Measurements from ENCODE around the gene ALDH1L1.

ALDH1L1 gene

GRCh38 chr3:126109146-126109879 is 71.1 kb downstream of the ALDH1L1 start:
- TF ChIP-seq TCF4 (CRISPR knock-in tag; IDR thresholded peaks at IDR 0.05; ENCODE audit: borderline replicate concordance) (no peak), PPARA (CRISPR knock-in tag; IDR thresholded peaks at IDR 0.05; ENCODE audit: borderline replicate concordance) (no peak), OSR1 (CRISPR knock-in tag; IDR thresholded peaks at IDR 0.05) (no peak), ISL1 (CRISPR knock-in tag; IDR thresholded peaks at IDR 0.05) (no peak), ZNF565 (CRISPR knock-in tag; conservative IDR thresholded peaks at IDR 0.05; ENCODE audit: low read depth) (no peak), ARNTL (CRISPR knock-in tag; IDR thresholded peaks at IDR 0.05; ENCODE audit: borderline replicate concordance, low read depth) (no peak), RARB (CRISPR knock-in tag; IDR thresholded peaks at IDR 0.05) (no peak), TOX (CRISPR knock-in tag; IDR thresholded peaks at IDR 0.05; ENCODE audit: borderline replicate concordance) (no peak), CSDC2 (CRISPR knock-in tag; IDR thresholded peaks at IDR 0.05) (no peak), ESRRG (CRISPR knock-in tag; IDR thresholded peaks at IDR 0.05) (no peak), ZFP30 (CRISPR knock-in tag; IDR thresholded peaks at IDR 0.05) (no peak), TSHZ2 (CRISPR knock-in tag; IDR thresholded peaks at IDR 0.05) (no peak), ZNF70 (CRISPR knock-in tag; IDR thresholded peaks at IDR 0.05) (no peak), GLIS3 (CRISPR knock-in tag; IDR thresholded peaks at IDR 0.05) (no peak), POU6F1 (CRISPR knock-in tag; IDR thresholded peaks at IDR 0.05; ENCODE audit: borderline replicate concordance, low read depth) (no peak), BACH2 (CRISPR knock-in tag; IDR thresholded peaks at IDR 0.05; ENCODE audit: borderline replicate concordance) (no peak), ZFP3 (CRISPR knock-in tag; IDR thresholded peaks at IDR 0.05) (no peak), PATZ1 (CRISPR knock-in tag; IDR thresholded peaks at IDR 0.05; ENCODE audit: borderline replicate concordance) (no peak), SNAI2 (CRISPR knock-in tag; IDR thresholded peaks at IDR 0.05) (no peak)
- ATAC-seq: no peak

- no peak for ATAC-seq
- TF ChIP-seq ZFP30 (CRISPR knock-in tag; IDR thresholded peaks at IDR 0.05): no peak
- TF ChIP-seq RARB (CRISPR knock-in tag; IDR thresholded peaks at IDR 0.05): no peak
- no peak for TF ChIP-seq ARNTL (CRISPR knock-in tag; IDR thresholded peaks at IDR 0.05; ENCODE audit: borderline replicate concordance, low read depth)
- no peak for TF ChIP-seq GLIS3 (CRISPR knock-in tag; IDR thresholded peaks at IDR 0.05)
- no peak for TF ChIP-seq BACH2 (CRISPR knock-in tag; IDR thresholded peaks at IDR 0.05; ENCODE audit: borderline replicate concordance)
- no peak for TF ChIP-seq TCF4 (CRISPR knock-in tag; IDR thresholded peaks at IDR 0.05; ENCODE audit: borderline replicate concordance)
- no peak for TF ChIP-seq ZNF8 (CRISPR knock-in tag; IDR thresholded peaks at IDR 0.05)
- no peak for TF ChIP-seq PATZ1 (CRISPR knock-in tag; IDR thresholded peaks at IDR 0.05; ENCODE audit: borderline replicate concordance)
- TF ChIP-seq ZC3H10 (CRISPR knock-in tag; IDR thresholded peaks at IDR 0.05): no peak
- TF ChIP-seq TOX (CRISPR knock-in tag; IDR thresholded peaks at IDR 0.05; ENCODE audit: borderline replicate concordance): no peak
- TF ChIP-seq POU6F1 (CRISPR knock-in tag; IDR thresholded peaks at IDR 0.05; ENCODE audit: borderline replicate concordance, low read depth): no peak
- TF ChIP-seq CSRNP3 (CRISPR knock-in tag; IDR thresholded peaks at IDR 0.05): no peak
- no peak for TF ChIP-seq ESRRG (CRISPR knock-in tag; IDR thresholded peaks at IDR 0.05)
- TF ChIP-seq CREB5 (CRISPR knock-in tag; IDR thresholded peaks at IDR 0.05; ENCODE audit: low read depth): no peak
Measured at GRCh38 chr3:126108676-126109050, 71.7 kb downstream of the ALDH1L1 start.

Data from SK-N-SH treated with all-trans-retinoic acid at 6 μM for 48 hours (cell line).